ENCODE results near the gene PLEKHA6.

DNA sequence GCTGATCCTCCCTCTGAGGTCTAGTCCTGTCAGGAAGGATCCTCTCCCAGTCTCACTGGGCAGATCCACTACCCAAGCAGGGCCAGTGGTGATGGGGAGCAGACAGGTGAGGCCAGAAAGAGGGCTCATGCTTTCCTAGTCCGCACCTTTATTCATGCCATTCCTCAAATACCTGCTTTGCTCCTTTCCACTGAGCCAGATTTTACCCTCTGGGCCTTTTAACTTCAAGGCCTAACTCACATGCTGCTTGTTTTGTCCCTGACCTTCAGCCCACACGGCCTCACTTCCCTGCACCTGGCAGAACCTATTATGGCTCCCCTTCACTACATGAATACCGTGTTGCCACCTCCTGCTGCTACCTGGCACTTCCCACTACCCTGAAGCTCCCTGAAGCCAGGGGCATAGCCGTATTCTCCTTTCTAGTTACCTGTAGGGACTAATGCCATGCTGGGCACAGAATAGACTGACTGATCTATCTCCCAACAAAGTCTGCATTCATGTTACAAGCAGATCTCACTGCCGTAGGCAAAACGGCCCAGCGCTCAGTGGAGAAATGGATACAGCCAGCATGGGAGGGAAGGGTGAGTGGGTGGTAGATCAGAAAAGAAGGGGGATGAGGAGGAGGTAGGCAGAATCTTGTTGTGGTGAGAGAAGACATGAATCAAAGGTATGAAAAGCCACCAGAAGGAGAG, 109.8 kb downstream of the PLEKHA6 start:
- TF ChIP-seq, protein P1, sequence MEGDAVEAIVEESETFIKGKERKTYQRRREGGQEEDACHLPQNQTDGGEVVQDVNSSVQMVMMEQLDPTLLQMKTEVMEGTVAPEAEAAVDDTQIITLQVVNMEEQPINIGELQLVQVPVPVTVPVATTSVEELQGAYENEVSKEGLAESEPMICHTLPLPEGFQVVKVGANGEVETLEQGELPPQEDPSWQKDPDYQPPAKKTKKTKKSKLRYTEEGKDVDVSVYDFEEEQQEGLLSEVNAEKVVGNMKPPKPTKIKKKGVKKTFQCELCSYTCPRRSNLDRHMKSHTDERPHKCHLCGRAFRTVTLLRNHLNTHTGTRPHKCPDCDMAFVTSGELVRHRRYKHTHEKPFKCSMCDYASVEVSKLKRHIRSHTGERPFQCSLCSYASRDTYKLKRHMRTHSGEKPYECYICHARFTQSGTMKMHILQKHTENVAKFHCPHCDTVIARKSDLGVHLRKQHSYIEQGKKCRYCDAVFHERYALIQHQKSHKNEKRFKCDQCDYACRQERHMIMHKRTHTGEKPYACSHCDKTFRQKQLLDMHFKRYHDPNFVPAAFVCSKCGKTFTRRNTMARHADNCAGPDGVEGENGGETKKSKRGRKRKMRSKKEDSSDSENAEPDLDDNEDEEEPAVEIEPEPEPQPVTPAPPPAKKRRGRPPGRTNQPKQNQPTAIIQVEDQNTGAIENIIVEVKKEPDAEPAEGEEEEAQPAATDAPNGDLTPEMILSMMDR (IDR thresholded peaks at IDR 0.05) = no peak
- TF ChIP-seq EZH2 (IDR thresholded peaks at IDR 0.05; ENCODE audit: borderline replicate concordance, insufficient read depth, low read depth, low read length, poor library complexity, severe bottlenecking) = no peak
